GM12878 (cell line): ENCODE measurements around the gene TCF12.

Source experiments
- RAD21 ChIP-seq: IDR thresholded peaks from 2 replicates; pipeline ENCODE4 v1.6.1; 2011; ENCODE audit warnings: mild to moderate bottlenecking, low read depth, low read length, moderate library complexity; ENCODE audit not compliant: insufficient read depth
- RBBP5 ChIP-seq: fragments of 200-600 bp; sonication (generic); conservative IDR thresholded peaks from 2 replicates; pipeline ENCODE4 v1.6.1; 2016
- TF ChIP-seq, protein P1 (sequence below), 3 experiments: IDR thresholded peaks in 2 of 3; conservative IDR thresholded peaks in 1 of 3; 2 replicates each; pipeline ENCODE4 v1.5.1; 2011; ENCODE audit warnings: low read depth in 3 of 3, low read length in 3 of 3, mild to moderate bottlenecking in 3 of 3, control low read depth in 2 of 3, moderate library complexity in 2 of 3, inconsistent platforms in 1 of 3, mixed read lengths in 1 of 3; ENCODE audit not compliant: control insufficient read depth in 2 of 3, insufficient read depth in 1 of 3; ENCODE audit errors: extremely low read depth in 1 of 3

DNA sequence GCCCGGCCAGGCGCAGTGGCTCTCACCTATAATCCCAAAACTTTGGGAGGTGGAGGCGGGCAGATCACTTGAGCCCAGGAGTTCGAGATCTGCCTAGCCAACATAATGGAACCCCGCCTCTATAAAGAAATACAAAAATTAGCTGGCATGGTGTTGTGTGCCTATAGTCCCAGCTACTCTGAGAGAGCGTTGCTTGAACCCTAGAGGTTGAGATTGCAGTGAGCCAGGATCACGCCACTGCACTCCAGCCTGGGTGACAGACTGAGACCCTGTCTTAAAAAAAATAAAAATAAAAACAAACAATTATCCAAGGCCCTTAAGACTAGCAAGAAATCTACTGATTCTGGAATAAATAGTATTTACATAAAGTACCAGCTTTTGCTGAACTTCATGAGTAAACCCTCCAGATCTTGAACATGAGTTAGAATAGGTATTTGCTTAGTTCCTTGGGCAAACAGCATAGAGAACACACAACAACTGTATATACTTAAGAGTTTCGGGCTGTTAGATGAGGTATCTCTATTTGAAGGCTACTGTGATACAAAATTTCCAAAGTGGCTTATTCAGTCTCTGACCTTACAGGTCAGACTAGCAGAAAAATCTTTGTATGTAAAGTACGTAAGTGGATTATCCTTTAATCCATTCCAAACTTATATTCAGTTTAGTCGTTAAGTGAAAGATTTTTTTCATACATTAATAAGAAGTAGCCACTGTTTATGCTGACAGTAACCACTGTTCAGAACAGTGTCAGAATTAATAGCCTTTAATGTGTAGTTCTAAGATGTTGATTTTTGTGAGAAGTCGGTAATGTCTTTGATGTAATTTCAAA lies 286.8 kb downstream of the TCF12 start:
- no peak for TF ChIP-seq RBBP5
- no peak for TF ChIP-seq RAD21
- TF ChIP-seq, protein P1, sequence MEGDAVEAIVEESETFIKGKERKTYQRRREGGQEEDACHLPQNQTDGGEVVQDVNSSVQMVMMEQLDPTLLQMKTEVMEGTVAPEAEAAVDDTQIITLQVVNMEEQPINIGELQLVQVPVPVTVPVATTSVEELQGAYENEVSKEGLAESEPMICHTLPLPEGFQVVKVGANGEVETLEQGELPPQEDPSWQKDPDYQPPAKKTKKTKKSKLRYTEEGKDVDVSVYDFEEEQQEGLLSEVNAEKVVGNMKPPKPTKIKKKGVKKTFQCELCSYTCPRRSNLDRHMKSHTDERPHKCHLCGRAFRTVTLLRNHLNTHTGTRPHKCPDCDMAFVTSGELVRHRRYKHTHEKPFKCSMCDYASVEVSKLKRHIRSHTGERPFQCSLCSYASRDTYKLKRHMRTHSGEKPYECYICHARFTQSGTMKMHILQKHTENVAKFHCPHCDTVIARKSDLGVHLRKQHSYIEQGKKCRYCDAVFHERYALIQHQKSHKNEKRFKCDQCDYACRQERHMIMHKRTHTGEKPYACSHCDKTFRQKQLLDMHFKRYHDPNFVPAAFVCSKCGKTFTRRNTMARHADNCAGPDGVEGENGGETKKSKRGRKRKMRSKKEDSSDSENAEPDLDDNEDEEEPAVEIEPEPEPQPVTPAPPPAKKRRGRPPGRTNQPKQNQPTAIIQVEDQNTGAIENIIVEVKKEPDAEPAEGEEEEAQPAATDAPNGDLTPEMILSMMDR (IDR thresholded peaks at IDR 0.05 in 2 of 3, conservative IDR thresholded peaks at IDR 0.05 in 1 of 3; ENCODE audit: control insufficient read depth in 2 of 3, extremely low read depth in 1 of 3, insufficient read depth in 1 of 3, low read depth in 3 of 3, low read length in 3 of 3): no peak
